ENCODE data around the gene GAGE12J. TPM values are rescaled to one million over a fixed set of nuclear protein-coding genes. Genes with fewer than 3 reads are reported as not detected.
A peak's percentile ranks its signal among the peaks of the same experiment; 100 is the strongest.

GAGE12J gene
- total RNA-seq, 2 experiments from 2014 or later, result not detected

DNA sequence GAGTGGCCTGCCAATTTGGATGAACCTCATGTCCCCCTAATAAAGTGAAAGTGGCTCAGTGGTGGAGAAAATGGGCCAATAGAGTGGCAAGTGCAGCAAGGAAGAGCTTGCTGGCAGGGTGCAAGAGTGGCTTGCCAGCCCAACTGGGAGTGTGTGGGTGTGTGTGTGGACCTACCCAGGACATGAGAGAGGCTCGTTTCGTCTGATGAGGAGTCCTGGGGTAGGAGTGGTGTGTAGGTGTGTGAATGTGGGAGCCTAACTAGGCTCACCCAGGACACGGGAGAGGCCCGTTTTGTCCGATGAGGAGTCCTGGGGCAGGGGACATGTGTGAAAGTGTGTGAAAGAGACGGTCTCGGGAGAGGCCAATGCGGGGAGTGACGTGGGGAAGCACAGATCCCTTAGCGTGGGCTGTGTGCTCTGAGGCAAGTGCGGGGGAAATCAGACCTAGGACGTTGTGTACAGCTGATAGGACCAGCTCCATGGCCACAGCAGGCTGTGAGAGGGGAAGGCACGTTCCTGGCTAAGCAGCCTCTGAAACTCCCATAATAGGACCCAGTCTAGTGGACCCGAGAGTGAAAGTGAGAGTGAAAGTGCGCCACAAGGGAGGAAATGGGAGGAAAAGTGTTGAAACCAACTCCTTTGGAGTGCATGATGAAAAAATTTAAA is 13.1 kb upstream of the GAGE12J start:
- H3K4me1 Mint-ChIP-seq (ENCODE audit: low read depth), result peaks cover 21% of the 10 kb centered on the region
- intact Hi-C loops (cut with micrococcal nuclease), result no loop called here
- ATAC-seq, result peak; percentile 68
- peak overlapping the region; percentile 70 for H3K4me3 Mint-ChIP-seq
- peak overlapping the region; percentile 88 for H3K27ac Mint-ChIP-seq
- CTCF ChIA-PET, result interaction anchor here (3.1 kb wide), 1 partner anchor 17 kb away, joined by 21 read pairs; no protein-coding TSS in a partner anchor
- H3K36me3 Mint-ChIP-seq (ENCODE audit: low read depth), result no peaks in the 10 kb centered on the region
- peak; percentile 28 for DNase-seq
- POLR2A ChIA-PET, result interaction anchor here (0.5 to 1.1 kb wide), 2 partner anchors 23 to 151 kb away, joined by 3 read pairs; no protein-coding TSS in a partner anchor
- H3K9me3 Mint-ChIP-seq, result no peaks in the 10 kb centered on the region
- TF ChIP-seq, protein P1, sequence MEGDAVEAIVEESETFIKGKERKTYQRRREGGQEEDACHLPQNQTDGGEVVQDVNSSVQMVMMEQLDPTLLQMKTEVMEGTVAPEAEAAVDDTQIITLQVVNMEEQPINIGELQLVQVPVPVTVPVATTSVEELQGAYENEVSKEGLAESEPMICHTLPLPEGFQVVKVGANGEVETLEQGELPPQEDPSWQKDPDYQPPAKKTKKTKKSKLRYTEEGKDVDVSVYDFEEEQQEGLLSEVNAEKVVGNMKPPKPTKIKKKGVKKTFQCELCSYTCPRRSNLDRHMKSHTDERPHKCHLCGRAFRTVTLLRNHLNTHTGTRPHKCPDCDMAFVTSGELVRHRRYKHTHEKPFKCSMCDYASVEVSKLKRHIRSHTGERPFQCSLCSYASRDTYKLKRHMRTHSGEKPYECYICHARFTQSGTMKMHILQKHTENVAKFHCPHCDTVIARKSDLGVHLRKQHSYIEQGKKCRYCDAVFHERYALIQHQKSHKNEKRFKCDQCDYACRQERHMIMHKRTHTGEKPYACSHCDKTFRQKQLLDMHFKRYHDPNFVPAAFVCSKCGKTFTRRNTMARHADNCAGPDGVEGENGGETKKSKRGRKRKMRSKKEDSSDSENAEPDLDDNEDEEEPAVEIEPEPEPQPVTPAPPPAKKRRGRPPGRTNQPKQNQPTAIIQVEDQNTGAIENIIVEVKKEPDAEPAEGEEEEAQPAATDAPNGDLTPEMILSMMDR (IDR thresholded peaks at IDR 0.05), result no peak
- no peaks in the 10 kb centered on the region for H3K27me3 Mint-ChIP-seq

DNA sequence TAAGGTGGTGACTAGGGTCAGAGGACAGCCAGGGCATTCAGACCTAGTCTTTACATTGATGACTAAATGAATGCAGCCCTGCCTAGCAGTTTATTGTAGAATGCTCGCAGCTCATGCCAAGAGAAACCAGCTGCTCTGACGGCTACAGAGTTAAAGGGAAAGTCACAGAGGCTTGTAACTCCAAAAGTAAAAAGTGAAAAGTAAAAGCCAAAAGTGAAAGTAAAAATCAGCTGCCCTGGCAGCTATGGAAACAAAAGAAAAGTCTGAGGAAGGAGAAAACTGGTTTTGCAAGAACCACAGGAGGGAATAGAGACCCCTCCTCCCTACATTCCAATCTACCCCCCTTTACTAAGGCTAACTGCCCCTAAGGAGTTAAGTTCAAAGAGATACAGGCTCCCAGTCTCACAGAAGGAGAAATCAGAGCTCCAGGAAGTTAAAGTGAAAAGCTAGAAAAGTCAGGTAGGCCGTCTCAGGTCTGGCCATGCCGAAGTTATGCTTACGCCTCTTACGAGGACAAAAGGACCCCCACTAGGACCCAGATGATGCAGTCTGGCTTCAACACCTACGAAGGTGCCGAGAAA is 12.3 kb upstream of the GAGE12J start:
- no peaks in the 10 kb centered on the region for H3K27me3 Mint-ChIP-seq
- ATAC-seq, result peak; percentile 47
- peak; percentile 25 for DNase-seq
- peak overlapping the region; percentile 70 for H3K4me3 Mint-ChIP-seq
- no peaks in the 10 kb centered on the region for H3K9me3 Mint-ChIP-seq
- POLR2A ChIA-PET, result interaction anchor here (0.5 to 1.1 kb wide), 2 partner anchors 24 to 151 kb away, joined by 3 read pairs; no protein-coding TSS in a partner anchor
- H3K36me3 Mint-ChIP-seq (ENCODE audit: low read depth), result no peaks in the 10 kb centered on the region
- TF ChIP-seq, protein P1 (IDR thresholded peaks at IDR 0.05), result no peak
- intact Hi-C loops (cut with micrococcal nuclease), result no loop called here
- peaks cover 21% of the 10 kb centered on the region for H3K4me1 Mint-ChIP-seq (ENCODE audit: low read depth)
- peak overlapping the region; percentile 88 for H3K27ac Mint-ChIP-seq
- CTCF ChIA-PET, result interaction anchor here (3.1 kb wide), 1 partner anchor 17 kb away, joined by 21 read pairs; no protein-coding TSS in a partner anchor

DNA sequence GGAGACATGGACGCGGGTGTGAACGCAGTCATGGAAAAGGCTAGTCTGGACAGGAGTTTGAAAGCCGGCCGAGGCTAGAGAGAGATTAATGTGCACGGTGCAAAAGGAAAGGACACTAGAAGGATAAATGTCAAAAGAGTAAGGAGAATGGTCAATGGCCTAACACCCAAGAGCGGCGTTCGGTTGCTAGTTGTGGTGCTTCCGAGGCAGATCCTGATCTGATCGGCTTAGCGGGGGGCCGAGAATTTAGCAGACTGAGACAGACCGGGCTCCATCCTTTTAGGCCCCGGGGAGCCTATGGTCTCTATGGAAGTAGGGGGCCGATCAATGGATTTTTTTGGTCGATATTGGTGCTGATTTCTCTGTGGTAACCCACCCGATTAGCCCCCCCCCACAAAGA is 11.5 kb upstream of the GAGE12J start:
- ChIA-PET CTCF (interaction anchor here (3.1 kb wide), 1 partner anchor 18 kb away, joined by 21 read pairs; no protein-coding TSS in a partner anchor), POLR2A (no interaction called here)
- ATAC-seq, result no peak
- H3K9me3 Mint-ChIP-seq, result no peaks in the 10 kb centered on the region
- no peaks in the 10 kb centered on the region for H3K27me3 Mint-ChIP-seq
- TF ChIP-seq, protein P1 (IDR thresholded peaks at IDR 0.05), result no peak
- no peaks in the 10 kb centered on the region for H3K36me3 Mint-ChIP-seq (ENCODE audit: low read depth)
- no peak overlapping the region for H3K27ac Mint-ChIP-seq
- no peak for DNase-seq
- intact Hi-C loops (cut with micrococcal nuclease), result no loop called here
- peaks cover 21% of the 10 kb centered on the region for H3K4me1 Mint-ChIP-seq (ENCODE audit: low read depth)
- no peak overlapping the region for H3K4me3 Mint-ChIP-seq

DNA sequence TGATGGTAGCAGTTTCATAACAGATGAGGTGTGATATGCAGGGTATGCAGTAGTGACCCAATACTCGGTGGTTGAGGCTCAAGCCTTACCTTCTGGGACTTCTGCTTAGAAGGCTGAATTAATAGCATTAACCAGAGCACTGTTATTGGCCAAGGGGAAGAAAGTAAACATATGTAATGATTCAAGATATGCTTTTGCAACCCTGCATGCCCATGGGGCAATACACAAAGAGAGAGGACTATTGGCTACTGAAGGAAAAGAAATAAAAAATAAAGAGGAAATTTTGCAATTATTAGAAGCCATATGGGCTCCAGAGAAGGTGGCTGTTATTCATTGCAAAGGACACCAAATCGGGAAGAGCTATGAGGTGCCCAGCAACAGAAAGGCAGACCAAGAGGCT is 9.7 kb upstream of the GAGE12J start:
- POLR2A ChIA-PET, result no interaction called here
- CTCF ChIA-PET, result no interaction called here

More for the DNA sequence above, 9.7 kb upstream of the GAGE12J start:
- Mint-ChIP-seq H3K27ac (no peak overlapping the region), H3K9me3 (no peaks in the 10 kb centered on the region), H3K4me1 (ENCODE audit: low read depth) (peaks cover 21% of the 10 kb centered on the region), H3K4me3 (no peak overlapping the region), H3K36me3 (ENCODE audit: low read depth) (no peaks in the 10 kb centered on the region), H3K27me3 (no peaks in the 10 kb centered on the region)
- ATAC-seq, result no peak
- TF ChIP-seq, protein P1 (IDR thresholded peaks at IDR 0.05), result no peak
- DNase-seq, result no peak
- intact Hi-C loops (cut with micrococcal nuclease), result no loop called here

All from activated CD8-positive, alpha-beta T cell treated with anti-CD3 and anti-CD28 coated beads for 36 hours (primary cell).